ENCODE measurements around the gene STARD10.

DNA sequence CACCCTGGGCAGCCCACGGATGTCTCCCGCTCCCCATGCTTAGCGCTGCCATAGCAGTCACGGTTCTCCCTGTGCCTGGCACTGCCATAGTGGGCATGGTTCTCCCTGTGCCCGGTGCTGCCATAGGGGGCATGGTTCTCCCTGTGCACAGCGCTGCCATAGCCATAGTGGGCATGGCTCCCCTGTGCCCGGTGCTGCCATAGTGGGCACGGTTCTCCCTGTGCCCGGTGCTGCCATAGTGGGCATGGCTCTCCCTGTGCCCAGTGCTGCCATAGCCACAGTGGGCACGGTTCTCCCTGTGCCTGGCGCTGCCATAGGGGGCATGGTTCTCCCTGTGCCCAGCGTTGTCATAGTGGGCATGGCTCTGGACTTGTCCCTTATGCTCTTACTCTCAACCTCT lies 21.8 kb downstream of the STARD10 start:
- TF ChIP-seq, protein P1, sequence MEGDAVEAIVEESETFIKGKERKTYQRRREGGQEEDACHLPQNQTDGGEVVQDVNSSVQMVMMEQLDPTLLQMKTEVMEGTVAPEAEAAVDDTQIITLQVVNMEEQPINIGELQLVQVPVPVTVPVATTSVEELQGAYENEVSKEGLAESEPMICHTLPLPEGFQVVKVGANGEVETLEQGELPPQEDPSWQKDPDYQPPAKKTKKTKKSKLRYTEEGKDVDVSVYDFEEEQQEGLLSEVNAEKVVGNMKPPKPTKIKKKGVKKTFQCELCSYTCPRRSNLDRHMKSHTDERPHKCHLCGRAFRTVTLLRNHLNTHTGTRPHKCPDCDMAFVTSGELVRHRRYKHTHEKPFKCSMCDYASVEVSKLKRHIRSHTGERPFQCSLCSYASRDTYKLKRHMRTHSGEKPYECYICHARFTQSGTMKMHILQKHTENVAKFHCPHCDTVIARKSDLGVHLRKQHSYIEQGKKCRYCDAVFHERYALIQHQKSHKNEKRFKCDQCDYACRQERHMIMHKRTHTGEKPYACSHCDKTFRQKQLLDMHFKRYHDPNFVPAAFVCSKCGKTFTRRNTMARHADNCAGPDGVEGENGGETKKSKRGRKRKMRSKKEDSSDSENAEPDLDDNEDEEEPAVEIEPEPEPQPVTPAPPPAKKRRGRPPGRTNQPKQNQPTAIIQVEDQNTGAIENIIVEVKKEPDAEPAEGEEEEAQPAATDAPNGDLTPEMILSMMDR (IDR thresholded peaks at IDR 0.05): no peak
- TF ChIP-seq POLR2A (IDR thresholded peaks at IDR 0.05): no peak

All from esophagus squamous epithelium (tissue), 4 donors.